MV-4-11 (cell line): ENCODE data around the gene CEP112.
"Not testable (repeated sequence)": the region's sequence is repeated elsewhere in the genome, so short reads cannot be mapped to it uniquely, and the experiment has no call there.

Experiments used
- DNase-seq: peaks from one replicate; lab custom pipeline; 2025; lab: John Stamatoyannopoulos, UW

The CEP112 gene

GRCh38 chr17:66155055-66155454 is 36.9 kb downstream of the CEP112 start:
- not testable (repeated sequence) for DNase-seq

GRCh38 chr17:66152756-66153155 is 39.2 kb downstream of the CEP112 start:
- DNase-seq = no peak

DNA sequence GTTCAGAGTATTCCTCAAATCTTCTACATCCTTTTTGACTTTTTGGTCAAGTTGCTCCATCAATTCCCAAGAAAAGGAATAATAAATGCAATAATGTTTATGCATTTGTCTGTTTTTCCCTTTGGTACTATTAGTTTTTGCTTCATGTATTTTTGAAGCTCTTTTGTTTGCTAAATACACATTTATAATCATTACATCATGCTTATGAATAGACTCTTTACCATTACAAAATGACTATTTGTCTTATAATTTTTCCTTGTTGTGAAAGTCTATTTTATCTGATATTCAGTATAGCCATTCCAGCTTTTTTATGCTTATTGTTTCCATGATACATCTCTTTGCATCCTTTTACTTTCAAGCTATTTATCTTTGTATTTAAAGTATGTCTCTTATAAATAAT is 41.2 kb downstream of the CEP112 start:
- DNase-seq = no peak

DNA sequence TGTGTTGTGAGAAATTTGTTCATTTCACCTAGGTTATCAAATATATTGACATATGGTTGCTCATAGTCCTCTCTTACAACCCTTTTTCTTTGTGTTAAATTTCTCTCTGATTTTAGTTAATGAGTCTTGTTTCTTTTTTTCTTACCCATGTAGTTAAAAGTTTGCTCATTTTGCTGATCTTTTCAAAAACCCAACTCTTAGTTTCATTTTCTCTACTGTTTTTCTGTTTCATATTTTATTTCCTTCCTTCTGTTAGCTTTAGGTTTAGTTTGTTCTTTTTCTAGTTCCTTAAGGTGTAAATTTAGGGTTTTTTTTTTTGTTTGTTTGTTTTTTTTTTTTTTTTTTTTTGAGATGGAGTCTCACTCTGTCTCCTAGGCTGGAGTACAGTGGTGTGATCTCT is 42.4 kb downstream of the CEP112 start:
- DNase-seq = no peak

- DNase-seq = no peak
These were observed 45.5 kb downstream of the CEP112 start for GRCh38 chr17:66146394-66146793.

DNA sequence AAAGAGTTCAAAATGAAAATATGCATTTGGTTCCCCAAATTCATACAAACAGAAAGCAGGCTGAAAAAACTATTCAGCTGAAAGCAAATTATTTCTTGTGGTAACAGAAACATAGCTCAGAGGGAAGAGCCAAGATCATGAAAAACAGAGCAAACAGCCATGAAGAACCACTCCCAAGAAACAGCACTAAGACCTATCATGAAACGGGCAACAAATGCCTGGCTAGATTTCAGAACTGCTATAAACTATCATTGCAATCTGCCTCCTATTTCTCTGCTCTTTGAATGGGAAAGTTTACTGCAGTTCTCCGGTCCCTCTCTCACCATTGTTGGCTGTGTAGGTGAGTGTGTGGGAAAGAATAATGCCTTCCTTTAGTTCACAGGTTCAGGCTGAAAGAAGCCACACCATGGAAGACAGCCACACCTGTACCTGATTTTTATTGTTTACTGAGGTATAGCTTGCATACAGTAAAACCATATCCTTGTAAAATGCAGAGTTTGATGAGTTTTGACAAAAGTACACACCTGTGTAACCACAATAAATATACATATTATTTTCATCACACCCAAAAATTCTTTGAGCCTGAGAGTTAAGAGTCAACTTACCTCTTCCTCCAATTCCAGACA is 48.2 kb downstream of the CEP112 start:
- DNase-seq = no peak

GRCh38 chr17:66142428-66142827 is 49.5 kb downstream of the CEP112 start:
- no peak for DNase-seq

- no peak for DNase-seq
These were observed 53.8 kb downstream of the CEP112 start for GRCh38 chr17:66138120-66138519.

GRCh38 chr17:66135896-66136295 is 56.0 kb downstream of the CEP112 start:
- DNase-seq = no peak

DNA sequence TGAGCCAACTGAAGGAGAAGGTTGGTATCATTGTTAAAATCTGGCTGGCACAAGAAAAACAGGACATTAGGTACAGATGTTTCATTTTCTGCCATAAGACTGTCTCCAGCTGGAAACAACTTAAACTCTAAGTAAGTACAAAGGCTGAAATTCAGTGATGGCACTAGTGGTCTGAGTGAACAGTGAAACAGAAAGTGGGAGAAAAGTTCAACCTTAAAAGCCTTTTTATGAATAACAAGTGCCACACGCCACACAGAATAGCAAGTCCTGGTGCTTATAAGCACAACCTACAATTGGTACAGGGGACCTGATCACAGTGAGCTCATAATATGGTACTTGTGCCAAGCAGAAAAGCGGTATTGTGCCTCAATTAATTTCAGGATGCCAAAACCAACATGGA is 56.7 kb downstream of the CEP112 start:
- no peak for DNase-seq

DNA sequence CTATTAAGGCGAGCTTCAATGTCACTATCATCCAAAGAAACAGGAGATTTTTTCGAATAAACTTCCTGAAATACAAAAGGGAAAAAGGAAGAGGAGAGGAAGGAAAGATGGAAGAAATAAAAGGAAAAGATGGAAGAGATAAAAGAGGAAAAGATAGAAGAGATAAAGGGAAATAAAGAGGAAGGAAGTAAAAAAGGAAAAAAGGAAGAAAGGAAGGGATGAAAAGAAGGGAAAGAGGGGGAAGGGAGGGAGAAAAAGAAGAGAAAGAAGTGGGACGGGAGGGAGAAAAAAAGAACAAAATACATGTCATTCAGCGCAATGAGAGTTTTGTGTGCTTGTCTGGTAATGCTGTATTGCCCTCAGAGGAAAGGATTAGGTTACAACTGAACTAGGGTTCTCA is 62.2 kb downstream of the CEP112 start:
- no peak for DNase-seq

DNA sequence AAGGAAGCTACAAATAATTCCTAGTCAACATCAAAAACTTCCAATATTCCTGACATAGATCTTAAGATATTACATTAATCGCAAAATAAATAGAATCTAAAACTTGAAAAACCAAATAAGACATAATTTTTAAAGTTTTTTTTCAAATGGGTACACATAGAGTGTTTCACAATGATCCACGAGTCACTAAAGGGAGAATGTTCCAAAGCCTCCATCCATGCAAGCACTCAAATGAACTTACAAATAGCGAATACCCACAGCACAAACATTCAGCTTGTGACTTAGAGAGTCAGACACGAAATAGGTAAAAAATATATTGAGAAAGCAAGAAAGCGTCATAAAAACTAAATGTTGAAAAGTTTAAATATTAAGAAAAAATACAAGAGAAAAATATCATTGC is 65.7 kb downstream of the CEP112 start:
- DNase-seq = no peak

DNA sequence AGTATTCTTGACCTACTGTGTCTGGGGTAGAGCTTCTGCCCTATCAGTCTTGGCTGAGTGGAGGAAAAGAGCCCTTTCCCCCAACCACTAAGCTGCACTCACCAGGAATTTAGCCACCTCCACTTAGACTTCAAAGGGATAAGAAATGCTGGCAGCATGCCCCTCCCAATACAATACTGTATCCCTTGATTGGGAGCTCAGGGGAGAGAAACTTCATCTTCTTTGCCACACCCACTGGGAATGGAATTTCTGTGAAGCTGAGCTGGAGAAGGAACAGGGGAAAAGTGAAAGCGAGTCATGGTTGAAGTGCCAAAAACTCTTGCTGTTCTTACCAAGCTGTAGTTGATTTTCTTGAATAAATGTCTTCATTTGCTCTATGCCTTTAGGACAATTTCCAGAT is 68.8 kb downstream of the CEP112 start:
- no peak for DNase-seq

GRCh38 chr17:66115246-66115645 is 76.7 kb downstream of the CEP112 start:
- DNase-seq = no peak

DNA sequence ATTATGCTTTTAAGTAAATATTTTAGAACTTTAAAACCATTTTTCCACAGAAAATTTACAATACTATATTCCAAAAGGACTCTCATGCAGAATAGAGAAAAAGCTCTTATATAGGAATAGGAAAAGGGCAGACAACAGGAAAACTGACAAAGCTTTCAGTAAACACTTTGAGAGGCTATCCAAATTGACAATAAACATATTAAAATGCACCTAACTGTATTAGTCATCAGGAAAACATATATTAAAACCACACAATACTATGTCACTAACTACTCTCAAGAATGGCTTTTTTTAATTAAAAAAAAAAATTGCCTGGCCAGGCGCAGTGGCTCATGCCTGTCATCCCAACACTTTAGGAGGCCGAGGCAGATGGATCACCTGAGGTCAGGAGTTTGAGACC is 77.3 kb downstream of the CEP112 start:
- no peak for DNase-seq

DNA sequence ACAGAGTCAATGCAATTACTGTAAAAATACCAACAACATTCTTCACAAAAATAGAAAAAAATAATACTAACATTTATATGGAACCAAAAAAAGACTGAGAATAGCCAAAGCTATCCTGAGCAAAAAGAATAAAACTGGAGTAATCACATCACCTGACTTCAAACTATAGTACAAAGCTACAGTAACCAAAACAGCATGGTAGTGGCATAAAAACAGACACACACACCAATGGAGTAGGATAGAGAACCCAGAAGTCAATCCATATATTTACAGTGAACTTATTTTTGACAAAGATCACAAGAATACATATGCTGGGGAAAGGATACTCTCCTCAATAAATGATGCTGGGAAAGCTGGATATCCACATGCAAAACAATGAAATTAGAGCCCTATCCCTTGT is 84.2 kb downstream of the CEP112 start:
- DNase-seq = no peak

DNA sequence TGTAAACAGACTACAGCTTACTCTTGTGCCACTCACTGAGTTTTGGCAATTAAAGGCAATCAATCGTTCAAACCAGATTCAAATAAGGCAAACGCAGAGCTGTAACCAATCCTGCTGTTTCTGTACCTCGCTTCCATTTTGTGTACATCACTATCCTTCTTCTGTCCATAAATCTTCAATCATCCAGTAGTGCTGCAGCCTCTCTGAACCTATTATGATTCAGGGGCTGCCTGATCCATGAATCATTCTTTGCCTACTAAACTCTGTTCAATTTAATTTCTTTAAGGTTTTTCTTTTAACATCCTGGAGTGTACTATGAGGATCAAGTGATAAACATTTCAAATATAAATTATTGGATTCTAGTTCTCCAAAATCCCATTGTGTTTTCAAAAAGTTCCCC is 93.9 kb downstream of the CEP112 start:
- DNase-seq = no peak

- DNase-seq = no peak
These were observed 97.2 kb downstream of the CEP112 start for GRCh38 chr17:66094727-66095126.

DNA sequence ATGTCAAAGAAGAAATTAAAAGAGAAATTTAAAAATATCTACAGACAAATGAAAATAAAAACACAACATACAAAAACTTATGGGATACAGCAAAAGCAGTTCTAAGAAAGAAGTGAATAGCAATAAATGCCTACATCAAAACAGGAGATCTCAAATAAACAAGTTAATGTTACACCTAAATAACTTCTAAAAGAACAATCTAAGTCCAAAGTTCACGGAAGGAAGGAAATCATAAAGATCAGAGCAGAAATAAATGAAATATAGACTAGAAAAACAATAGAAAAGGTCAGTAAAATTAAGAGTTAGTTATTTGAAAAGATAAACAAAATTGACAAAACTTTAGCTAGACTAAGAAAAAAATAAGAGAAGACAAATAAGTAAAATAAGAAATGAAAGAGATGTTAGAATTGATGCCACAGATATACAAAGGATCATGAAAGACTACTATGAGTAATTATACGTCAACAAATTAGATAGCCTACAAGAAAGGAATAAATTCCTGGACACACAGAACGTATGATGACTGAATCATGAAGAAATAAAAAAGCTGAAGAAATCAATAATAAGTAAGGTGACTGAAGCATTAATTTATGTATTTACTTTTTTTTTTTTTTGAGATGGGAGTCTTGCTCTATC is 100.4 kb downstream of the CEP112 start:
- no peak for DNase-seq

GRCh38 chr17:66089764-66090163 is 102.2 kb downstream of the CEP112 start:
- no peak for DNase-seq

DNA sequence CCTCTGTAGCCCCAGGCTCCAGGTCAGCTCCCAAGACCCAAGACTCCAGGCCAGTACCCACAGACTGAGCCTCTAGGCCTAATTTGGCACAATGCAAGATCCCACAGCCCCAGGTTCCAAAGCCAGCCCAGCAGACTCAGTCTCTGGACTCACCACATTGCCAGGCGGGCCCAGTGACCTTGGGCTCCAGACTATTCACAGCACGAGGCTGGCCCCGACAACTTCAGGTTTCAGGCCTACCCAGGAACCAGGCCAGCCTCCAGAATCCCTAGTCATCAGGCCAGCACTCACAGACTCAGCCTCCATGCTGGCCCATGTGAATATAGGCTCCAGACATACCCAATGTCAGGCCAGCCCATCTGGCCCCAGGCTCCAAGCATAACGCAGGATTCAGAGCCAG is 103.8 kb downstream of the CEP112 start:
- no peak for DNase-seq

DNA sequence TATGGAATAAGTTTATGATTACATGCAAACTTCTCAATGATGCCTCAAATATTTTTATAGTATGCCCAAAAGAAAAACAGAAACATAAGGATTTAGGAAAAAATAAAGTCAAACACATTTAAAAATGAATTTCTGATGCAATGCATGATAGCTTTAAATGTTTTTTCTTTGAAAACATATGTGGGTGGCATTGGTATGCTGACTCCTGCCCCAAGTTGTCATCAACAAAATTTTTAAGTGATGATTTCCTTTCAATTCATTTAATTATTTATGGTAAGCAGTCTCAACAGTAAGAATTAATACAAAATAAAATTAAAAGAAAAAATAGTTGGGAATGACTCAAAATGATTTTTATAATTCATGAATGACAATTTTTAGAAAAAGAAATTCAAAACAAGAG is 104.9 kb downstream of the CEP112 start:
- no peak for DNase-seq

GRCh38 chr17:66085221-66085620 is 106.7 kb downstream of the CEP112 start:
- DNase-seq = no peak

DNA sequence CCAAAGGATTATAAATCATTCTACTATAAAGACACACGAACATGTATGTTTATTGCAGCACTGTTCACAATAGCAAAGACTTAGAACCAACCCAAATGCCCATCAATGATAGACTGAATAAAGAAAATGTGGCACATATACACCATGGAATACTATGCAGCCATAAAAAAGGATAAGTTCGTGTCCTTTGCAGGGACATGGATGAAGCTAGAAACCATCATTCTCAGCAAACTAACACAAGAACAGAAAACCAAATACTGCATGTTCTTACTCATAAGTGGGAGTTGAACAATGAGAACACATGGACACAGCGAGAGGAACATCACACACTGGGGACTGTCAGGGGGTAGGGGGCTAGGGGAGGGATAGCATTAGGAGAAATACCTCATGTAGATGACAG is 111.3 kb downstream of the CEP112 start:
- DNase-seq = not testable (repeated sequence)
